HG02884 (cell line): Measurements from ENCODE around the gene DIP2B.

Source experiments
- ATAC-seq: cut with Tn5 transposase; IDR thresholded peaks from one replicate; pipeline ENCODE4 v1.9.1; 2021; ENCODE audit warnings: mild to moderate bottlenecking, moderate library complexity; ENCODE audit not compliant: unreplicated experiment

Gene DIP2B

DNA sequence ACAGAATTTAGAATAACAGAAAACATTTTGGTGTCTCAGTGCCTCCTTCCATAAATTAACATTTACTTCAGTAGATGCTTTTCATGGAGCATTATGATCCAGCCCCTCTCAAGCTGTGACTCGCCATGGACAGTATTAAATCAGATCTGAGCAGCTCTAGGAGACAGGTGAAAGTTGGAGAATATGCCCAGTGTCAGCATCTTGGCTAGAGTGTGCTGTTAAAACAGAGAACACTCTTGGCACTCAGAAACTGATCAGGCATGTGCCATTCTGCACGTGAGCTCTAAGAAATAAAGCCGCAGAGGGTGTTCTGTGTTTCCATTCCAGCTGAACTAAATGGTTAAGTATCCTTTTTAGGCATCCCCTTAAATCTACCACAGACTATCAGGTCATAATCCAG lies 68.0 kb downstream of the DIP2B start:
- no peak for ATAC-seq

DNA sequence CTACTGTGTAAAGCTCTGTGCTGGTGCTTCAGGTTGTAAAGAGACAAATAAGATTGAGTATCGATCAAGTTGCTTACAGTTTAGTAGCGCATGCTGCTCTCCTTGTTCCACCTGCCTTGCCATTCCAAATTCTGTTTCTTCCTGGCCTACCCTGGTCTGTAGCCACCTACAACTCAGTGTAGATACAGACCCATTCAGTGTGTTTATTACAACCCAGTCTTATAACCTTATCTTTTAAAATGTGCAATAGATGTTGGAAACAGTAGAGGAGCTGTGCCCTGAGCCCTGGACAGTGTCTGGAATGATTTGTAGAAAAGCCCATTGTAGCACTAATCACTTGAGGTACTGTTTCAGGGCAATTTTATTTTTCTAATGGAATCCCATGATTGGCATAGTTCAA lies 68.5 kb downstream of the DIP2B start:
- ATAC-seq = no peak

DNA sequence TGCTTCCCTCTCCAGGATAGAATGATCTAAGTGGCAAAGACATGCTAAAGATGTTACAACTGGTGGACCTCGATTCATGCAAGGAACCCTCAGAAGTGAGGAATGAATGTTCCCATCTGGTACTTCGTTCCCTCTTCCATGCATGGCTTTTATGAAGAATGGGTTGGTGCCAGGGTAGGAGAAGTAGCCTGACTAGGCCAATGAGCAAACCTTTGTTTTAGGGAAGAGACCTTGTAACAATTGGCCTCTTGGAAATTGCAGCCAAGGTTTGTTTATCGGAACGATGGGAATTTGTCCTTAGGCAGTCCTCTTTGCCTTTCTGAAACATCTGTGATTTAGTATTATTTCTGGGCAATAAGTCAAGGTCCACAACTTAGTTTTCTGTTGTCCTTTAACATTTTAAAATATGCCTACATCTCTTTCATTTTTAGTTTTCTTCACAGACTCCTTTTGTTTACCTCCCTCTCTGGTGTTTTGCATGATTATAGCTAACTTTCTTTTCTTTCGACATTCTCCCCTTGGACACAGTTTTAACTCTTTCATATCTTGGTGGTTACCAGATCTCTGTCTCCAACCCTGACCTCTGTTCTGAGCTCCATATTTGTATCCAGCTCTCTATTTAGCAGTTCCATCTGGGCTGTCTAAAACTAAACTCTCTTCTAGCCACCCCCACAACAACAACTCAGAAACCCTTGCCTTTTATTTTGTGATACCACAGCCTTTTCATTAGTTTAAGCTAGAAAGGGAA lies 70.0 kb downstream of the DIP2B start:
- ATAC-seq = no peak

DNA sequence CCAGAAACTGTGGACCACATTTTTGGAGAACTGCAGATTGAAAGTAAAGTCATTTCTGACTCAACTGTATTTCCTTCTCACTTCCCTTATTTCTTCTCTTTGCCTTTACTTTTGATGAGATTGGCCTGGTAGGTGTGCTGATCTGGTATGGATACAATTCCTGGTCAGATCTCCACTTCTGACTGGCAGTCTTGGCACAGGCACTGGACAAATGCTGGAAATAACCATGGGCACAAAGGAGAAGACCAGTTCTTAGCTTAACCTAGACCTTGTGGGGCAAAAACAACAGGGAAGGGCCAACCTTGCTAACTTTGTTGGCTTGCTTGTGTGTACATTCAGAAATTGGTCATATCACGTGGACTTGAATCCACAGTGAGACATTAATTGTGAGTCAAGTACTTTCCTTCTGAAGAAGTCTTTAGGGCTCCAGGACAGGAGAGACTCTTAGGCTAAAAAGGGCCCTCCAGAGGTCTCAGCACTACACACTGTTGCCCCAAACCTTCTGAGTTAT lies 75.0 kb downstream of the DIP2B start:
- ATAC-seq = no peak

DNA sequence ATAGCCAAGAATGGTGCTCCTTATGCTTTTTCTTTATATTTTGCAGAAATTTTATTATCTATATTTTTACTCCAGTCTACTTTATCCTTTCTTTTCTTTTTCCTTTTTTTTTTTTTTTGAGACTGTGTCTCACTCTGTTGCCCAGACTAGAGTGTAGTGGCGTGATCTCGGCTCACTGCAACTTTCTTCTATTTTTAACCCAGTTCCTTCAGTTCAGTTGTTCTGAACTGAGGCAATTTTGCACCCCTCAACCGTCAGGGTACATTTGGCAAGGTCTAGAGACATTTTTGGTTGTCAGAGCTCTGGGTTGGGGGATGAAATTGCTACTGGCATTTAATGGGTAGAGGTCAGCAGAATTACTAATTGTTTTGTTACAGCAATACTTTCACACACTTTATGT lies 75.7 kb downstream of the DIP2B start:
- no peak for ATAC-seq

DNA sequence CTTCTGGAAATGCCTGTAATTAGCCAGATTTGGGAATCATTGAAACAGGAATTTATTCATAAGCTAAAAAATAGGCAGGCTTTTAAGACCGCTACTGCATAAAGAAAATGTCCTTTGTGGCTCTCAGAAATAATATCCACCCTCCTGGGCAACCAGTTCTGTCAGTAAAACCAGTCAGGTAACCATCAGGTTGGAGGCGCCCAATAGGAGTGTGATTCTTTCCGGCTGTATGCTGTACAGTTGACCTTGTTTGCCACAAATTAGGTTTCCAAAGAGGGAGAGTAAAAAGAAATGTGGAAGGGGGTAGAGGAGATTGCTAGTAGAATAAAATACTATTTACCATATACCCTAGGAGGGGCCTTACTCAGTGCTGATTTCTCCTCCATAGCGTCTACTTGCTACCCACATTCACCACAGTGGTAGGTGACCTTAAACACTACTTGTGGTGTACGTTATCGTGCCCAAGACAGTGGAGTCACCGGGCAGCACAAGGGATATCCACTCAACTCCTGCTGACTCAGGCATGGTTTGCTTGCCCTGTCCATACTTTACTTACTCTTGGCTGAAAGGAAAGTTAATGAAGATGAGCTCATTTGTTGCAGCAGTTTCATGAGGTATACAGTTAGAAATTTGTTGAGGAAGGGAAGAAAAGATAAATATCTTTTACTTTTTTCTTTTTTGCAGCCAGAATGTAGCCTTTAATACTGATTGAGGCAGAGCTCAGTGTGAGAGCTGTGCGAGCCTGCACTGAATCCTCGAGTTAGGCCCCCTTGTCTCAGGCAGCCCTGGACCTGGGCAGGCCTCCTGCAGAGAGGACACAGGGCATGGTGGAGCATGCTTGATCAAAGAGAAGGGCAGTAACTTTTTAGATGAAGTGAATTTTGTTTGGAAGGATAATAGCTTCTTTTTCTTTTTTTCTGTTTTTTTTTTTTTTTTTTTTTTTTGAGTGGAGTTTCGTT lies 76.7 kb downstream of the DIP2B start:
- ATAC-seq = no peak

DNA sequence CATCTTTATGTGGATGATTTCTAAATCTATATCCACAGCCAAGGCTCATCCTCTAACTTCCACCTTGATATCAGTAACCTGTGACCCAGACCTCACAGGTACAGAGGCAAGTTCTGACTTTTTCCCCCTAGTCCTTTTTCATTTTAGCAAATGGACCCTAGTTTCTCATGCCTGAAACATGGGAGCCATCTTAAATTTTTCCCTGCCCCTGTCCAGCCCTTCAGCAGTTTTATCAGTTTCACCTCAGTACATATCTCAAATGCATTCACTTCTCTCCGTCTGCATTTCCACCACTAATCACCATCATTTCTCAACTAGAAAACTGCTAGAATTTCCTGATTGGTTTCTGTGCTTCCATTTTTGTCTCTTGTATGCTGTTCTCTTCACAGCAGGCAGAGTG lies 79.3 kb downstream of the DIP2B start:
- ATAC-seq = no peak

DNA sequence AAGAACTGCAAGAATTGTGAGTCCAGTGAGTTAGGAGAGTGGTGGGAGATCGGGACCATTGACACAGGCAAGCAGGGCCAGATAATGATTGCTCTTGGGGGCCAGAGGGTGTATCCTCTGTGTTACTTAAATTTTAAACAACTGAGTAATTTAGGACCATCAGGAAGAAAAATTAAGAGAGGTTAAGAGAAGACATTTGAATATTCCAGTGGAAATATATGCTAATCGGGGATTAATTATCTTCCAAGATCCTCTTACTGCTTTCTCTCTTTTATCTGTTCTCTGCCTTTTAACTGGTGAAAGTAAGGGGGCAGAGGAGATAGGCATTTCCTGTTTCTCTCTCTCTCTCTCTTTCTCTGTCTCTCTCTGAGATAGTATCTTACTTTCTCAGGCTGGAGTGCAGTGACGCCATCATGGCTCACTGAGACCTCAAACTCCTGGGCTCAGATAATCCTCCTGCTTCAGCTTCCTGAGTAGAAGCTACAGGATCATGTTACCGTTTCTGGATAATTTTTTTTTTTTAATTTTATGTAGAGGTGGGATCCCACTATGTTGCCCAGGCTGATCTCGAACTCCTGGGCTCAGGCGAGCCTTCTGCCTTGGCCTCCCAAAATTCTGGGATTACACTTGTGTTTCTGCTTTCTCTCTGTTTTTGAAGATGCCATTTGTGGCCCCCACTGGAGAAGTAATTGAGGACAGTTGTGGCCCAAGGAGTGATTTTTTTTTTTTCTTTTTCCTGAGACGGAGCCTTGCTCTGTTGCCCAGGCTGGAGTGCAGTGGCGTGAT lies 85.1 kb downstream of the DIP2B start:
- no peak for ATAC-seq

DNA sequence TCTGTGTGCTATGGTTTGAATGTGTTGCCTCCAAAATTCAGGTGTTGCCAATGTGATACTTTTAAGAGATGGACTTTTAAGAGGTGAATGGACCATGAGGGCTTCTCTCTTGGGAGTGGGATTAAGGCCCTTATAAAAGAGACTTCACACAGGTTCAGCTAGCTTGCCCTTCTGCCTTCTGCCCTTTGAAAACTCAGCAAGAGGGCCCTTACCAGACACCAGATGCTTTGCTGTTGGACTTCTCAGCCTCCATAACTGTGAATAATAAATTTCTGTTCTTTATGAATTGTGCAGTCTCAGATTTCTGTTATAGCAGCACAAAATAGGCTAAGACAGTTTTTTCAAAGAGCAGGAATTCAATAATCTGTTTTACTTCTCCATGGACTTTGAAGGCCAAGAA lies 86.1 kb downstream of the DIP2B start:
- no peak for ATAC-seq

DNA sequence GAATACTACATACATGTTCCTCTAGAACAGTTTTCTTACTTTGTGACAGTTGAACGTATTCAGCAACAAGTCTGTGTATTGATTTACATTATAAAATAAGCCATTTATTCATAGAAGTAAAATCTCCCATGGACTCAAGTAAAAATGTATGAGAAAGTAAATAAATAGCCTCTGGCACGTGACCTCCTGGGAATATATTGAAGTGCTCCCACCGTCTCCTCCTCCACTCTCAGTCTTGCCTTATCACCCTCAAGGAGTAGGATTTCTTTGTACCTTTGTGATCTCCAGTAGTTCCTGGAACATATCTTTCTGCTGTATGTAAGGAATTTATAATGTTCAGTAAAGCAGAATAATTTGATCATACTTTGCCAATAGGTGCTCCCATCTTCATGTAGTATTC lies 90.9 kb downstream of the DIP2B start:
- ATAC-seq = no peak

DNA sequence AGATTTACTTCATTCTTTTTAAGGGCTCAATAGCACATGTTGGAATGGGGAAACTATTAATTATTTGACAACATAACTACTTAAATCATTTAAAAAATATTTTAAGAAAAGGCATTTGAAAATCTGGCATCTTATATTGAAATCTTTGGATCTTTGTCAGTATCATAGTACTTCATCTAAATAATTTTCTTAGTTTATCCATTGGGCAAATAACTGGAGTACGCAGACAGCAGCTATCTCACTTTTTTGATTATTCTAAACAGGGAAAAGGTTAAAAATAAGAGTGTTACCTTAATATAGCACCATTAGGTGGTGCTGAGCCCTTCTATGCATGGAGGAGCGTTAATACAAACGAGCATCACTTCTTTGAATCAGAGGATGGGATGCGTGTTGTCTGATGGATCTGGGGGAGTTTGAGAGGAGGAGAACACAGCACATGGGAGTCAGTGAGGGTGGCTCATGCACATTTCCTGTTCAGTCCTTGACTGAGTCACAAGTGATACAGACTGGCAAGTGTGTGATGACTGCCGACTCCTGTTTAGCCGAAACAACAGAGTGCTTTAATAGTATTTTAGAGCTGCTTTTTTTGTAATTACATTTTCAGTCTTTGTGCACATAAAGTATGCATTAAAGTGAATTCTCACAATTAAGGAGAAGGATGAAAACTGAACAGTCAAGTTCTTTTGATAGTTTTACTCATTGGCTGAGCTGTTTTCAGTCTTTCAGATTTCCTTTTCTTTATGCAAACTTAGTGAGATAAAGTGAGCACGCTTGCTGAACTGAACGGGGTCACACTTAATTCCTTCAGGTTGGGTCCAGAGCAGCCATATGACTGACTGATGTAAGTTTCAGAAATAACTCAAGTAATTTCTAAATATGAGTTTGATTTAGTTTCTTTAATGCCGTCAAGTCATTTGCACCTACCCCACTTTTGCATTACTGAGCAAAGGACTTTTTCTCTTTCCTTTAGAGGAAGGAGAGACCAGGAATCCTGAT lies 92.7 kb downstream of the DIP2B start:
- ATAC-seq = peak; percentile 87

DNA sequence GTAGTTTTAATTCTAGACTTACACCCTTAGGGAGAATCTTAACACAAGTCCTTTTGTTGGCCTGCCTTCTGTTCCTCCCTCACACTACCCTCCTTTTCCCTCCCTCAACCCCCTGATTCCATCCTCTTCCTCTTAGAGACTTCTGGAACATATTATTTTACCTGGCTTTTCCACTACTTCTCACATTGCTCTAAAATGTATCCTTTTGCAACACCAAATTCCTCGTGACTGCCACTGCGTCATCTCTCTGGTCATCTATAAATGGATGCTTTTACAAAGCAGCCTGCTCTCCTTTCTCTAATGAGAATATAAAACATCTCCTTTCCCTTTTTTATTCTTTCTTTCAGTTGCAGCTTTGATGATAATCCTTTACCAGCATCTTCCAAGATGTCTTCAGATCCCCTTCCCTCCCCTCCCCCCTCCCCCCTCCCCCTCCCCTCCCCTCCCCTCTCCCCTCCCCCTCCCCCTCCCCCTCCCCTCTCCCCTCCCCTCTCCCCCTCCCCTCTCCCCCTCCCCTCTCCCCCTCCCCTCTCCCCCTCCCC lies 93.6 kb downstream of the DIP2B start:
- ATAC-seq = no peak

DNA sequence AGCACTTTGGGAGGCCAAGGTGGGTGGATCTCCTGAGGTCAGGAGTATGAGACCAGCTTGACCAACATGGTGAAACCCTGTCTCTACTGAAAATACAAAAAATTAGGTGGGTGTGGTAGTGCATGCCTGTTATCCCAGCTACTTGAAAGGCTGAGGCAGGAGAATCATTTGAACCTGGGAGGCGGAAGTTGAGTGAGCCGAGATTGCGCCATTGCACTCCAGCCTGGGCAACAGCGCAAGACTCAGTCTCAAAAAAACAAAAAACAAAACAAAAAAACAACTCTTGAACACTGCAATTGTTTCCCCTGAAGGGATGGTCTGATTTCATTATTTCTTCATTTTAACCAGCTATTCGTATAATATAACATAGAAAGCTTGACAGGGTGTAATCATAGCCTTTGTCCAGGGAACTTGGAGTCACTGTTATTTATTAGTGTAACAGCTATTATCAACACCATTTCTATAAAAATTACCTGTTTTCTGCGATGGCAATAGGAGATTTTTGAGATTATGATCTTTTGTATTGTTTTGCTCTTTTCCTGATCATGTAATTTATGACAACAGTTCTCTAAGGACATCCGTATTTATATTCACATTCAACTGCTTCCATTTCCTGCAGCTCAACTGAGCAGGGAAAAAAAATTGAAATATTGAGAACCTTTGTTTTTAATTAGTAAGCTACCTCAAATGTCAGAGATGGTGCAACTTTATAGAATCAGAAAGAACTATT lies 94.7 kb downstream of the DIP2B start:
- no peak for ATAC-seq

DNA sequence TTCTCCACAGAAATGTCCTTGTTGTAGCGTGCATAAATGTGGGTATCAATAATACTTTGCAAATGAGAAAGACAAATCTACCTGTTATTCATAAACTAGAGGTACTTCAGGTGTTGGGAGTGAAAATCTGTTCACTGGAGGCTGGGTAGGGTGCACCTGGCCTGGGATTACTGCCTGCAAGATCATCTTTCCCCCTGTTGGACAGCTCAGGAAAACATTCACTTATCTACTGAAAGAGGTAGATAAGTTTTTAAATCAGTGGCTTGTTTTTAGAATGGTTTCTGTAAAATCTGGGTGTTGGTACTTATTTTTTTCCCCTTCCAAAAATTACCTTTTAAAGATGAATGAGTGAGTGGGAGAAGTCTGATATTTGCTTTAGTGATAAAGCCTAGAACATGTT lies 95.6 kb downstream of the DIP2B start:
- ATAC-seq = no peak

DNA sequence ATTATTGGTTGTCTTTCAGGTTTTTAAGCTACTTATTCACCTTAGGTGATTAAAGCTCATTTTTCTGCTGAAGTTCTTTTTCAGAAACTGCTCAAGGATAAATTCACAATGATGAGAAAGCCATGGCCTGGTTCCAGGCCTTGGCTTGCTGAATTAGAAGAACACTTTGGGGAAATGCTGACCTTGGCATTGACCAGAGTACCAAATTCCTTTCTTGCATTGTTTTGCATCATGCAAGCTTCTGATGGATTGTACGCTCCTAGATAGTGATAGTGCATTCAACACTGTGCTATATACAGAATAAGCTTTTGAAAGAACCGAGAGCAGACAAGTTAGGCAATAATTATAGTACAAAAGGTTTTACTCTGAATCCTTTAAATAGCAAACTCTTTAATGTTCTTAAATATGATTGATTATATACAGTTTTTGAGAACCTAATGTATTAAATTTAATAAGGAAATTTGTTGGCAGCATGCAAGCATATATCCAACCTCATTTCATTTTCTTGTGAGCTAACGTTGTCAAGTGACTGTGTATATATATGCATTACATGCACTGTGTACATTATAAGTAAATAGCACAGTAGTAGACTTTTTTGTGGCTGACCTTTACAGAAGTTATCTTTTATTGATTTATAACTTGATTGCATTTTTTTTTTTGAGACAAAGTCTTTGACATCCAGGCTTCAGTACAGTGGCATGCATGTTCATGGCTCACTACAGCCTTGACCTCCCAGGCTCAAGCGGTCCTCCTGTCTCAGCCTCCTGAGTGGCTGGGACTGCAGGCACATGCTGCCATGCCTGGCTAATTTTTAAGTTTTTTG lies 99.2 kb downstream of the DIP2B start:
- no peak for ATAC-seq

DNA sequence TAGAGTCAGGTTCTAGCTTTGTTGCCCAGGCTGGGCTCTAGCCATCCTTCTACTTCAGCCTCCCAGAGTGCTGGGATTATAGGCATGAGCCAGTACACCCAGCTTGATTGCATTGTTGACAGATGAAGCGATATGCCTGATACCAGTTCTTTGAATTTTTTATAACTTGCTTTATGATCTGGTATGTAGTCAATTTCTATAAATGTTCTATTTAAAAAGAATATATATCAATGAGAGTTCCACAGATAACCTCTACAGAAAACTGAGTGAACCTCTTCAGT lies 99.8 kb downstream of the DIP2B start:
- ATAC-seq = no peak

DNA sequence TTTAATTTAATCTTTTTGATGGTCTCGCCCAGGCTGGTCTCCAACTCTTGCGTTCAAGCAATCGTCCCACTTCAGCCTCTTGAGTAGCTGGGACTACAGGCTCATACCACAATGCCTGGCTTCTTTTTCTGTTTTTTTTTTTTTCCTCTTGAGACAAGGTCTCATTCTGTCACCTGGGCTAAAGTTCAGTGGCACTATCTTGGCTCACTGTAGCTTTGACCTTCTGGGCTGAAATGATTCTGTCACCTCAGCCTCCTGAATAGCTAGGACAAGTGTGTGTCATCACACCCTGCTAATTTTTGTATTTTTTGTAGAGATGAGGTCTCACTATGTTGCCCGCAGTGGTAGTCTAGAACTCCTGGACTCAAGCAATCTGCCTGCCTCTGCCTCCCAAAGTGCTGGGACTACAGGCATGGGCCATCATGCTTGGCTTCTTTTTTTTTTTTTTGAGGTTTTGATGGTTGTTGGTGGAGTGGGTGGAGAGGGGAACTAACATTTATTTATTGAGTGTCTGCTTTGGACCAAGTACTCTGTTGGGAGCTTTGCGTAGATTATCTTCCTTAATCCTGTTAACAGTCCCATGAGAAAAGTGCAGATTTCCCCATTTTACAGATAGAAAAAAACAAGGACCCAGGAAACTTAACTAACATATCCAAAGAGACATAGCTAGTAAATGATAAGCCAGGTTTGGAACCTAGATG lies 102.0 kb downstream of the DIP2B start:
- ATAC-seq = no peak
